ENCODE measurements around the gene TP53BP1. TPM values are rescaled to one million over a fixed set of nuclear protein-coding genes. Genes with fewer than 3 reads are reported as not detected.
"Not testable (repeated sequence)": the region's sequence is repeated elsewhere in the genome, so short reads cannot be mapped to it uniquely, and the experiment has no call there.

Gene TP53BP1, protein sequence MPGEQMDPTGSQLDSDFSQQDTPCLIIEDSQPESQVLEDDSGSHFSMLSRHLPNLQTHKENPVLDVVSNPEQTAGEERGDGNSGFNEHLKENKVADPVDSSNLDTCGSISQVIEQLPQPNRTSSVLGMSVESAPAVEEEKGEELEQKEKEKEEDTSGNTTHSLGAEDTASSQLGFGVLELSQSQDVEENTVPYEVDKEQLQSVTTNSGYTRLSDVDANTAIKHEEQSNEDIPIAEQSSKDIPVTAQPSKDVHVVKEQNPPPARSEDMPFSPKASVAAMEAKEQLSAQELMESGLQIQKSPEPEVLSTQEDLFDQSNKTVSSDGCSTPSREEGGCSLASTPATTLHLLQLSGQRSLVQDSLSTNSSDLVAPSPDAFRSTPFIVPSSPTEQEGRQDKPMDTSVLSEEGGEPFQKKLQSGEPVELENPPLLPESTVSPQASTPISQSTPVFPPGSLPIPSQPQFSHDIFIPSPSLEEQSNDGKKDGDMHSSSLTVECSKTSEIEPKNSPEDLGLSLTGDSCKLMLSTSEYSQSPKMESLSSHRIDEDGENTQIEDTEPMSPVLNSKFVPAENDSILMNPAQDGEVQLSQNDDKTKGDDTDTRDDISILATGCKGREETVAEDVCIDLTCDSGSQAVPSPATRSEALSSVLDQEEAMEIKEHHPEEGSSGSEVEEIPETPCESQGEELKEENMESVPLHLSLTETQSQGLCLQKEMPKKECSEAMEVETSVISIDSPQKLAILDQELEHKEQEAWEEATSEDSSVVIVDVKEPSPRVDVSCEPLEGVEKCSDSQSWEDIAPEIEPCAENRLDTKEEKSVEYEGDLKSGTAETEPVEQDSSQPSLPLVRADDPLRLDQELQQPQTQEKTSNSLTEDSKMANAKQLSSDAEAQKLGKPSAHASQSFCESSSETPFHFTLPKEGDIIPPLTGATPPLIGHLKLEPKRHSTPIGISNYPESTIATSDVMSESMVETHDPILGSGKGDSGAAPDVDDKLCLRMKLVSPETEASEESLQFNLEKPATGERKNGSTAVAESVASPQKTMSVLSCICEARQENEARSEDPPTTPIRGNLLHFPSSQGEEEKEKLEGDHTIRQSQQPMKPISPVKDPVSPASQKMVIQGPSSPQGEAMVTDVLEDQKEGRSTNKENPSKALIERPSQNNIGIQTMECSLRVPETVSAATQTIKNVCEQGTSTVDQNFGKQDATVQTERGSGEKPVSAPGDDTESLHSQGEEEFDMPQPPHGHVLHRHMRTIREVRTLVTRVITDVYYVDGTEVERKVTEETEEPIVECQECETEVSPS (N-terminal part only)
- total RNA-seq: 31.6 and 45.6 TPM in 2 replicates

- peak; percentile 94 to 96 for DNase-seq (ENCODE audit: low read depth in 2 of 2)
Measured at GRCh38 chr15:43492673-43493601, at the start of gene TP53BP1. Gene TP53BP1 (minus strand): TSS chr15:43493156. CDS start chr15:43493043, 113 bp downstream.

DNA sequence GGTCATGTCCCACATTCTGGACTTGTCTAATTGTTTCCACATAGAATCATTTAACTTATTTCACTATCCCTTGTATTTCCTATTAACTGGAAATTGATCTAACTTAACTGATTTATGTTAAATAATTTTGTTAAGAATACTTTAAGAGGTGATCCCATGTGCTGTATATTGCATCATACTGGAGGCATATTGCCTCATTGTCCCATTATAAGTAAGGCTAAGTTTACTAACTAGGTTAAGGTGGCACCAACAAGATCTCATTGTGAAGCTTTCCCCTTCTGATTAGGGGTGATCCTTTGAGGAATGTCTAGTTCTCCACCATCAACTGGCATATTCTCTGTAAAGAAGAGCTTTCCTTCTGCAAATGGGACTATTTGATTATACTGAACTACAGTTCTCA is 48.8 kb upstream of the TP53BP1 start:
- DNase-seq (ENCODE audit: low read depth in 2 of 2): no peak

DNA sequence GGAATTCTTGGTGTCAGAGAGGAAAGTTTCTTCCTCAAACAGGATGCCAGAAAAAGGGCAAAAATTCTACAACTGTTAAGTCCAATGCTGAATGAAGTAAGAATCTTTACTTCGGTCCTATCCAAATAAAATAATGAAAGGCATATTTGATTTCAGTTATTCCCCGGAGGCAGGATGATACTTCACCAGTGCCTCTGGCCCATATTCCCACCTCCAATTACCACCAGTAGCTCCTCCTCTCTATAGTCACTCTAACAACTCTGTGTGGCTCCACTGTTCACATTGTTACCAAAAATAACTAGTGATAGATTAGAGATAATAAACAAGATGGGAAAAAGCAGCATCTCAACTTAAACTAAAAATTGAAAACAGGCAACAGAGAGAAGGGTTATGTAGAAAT is 45.1 kb upstream of the TP53BP1 start:
- DNase-seq (ENCODE audit: low read depth in 2 of 2): no peak

DNA sequence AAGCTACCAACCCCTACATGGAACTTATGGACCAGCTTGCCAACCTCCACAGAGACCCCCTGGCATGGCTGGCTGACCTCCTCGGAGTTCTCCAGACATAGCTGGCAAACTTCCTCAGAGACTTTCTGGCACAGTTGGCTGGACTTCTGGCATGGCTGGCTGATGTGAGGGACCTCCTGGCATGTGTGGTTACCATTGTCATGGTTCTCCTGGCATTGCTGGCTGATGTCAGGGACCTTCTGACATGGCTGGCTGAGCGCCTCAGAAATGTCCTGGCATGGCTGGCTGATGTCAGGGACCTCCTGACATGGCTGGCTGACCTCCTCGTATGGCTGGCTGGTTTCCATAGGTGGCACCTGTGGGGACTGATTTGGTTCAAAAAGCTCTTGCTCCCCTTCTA is 41.9 kb upstream of the TP53BP1 start:
- DNase-seq (ENCODE audit: low read depth in 2 of 2): no peak

GRCh38 chr15:43532826-43533225 is 39.9 kb upstream of the TP53BP1 start:
- not testable (repeated sequence) for DNase-seq (ENCODE audit: low read depth in 2 of 2)

DNA sequence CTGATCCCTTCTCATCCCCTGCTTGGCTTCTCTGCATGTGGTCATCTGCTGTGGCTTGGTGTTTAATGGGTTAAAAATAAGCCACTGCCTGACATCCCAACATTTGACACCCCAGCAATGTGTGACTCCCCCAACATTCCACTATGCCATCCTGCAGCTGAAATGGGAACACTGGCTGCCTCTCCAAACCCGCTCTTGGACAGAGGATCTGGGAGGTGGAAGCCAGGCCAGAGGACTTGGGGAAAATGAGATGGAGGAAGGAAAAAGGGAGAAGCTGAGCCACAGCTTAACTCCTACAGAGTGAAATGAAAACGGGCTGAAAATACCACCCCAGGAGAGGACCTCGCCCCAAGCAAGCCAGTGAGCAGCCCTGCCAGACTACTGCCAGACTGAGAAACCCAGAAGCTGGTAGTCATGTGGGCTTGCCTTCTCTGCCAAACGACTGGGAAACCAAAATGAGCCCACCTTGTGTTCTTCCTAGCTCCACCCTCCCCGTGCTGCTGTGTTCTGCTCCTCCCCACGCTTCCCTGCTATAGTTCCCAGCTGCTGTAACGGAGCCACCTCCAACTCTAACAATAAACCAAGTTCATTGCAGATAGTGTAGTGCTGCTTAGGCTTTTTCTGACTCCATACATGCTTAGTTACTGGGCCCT is 38.2 kb upstream of the TP53BP1 start:
- DNase-seq (ENCODE audit: low read depth in 2 of 2): no peak

GRCh38 chr15:43529587-43530345 is 36.8 kb upstream of the TP53BP1 start:
- DNase-seq (ENCODE audit: low read depth in 2 of 2): no peak

DNA sequence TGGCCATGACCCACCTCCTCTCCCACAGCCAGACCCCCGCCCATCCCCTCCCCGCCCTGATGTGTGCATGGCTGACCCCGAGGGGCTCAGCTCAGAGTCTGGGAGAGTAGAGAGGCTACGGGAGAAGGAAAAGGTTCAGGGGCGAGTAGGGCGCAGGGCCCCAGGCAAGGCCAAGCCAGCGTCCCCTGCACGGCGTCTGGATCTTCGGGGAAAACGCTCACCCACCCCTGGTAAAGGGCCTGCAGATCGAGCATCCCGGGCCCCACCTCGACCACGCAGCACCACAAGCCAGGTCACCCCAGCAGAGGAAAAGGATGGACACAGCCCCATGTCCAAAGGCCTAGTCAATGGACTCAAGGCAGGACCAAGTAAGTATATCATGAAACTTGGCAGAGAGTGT is 36.2 kb upstream of the TP53BP1 start:
- no peak for DNase-seq (ENCODE audit: low read depth in 2 of 2)

GRCh38 chr15:43528542-43529007 is 35.6 kb upstream of the TP53BP1 start:
- no peak for DNase-seq (ENCODE audit: low read depth in 2 of 2)

GRCh38 chr15:43527802-43528541 is 35.0 kb upstream of the TP53BP1 start:
- no peak for DNase-seq (ENCODE audit: low read depth in 2 of 2)

DNA sequence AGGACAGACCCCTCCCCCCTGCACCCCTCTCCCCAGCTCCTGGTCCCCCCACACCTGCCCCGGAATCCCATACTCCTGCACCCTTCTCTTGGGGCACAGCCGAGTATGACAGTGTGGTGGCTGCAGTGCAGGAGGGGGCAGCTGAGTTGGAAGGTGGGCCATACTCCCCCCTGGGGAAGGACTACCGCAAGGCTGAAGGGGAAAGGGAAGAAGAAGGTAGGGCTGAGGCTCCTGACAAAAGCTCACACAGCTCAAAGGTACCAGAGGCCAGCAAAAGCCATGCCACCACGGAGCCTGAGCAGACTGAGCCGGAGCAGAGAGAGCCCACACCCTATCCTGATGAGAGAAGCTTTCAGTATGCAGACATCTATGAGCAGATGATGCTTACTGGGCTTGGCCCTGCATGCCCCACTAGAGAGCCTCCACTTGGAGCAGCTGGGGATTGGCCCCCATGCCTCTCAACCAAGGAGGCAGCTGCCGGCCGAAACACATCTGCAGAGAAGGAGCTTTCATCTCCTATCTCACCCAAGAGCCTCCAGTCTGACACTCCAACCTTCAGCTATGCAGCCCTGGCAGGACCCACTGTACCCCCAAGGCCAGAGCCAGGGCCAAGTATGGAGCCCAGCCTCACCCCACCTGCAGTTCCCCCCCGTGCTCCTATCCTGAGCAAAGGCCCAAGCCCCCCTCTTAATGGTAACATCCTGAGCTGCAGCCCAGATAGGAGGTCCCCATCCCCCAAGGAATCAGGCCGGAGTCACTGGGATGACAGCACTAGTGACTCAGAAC is 34.3 kb upstream of the TP53BP1 start:
- no peak for DNase-seq (ENCODE audit: low read depth in 2 of 2)

DNA sequence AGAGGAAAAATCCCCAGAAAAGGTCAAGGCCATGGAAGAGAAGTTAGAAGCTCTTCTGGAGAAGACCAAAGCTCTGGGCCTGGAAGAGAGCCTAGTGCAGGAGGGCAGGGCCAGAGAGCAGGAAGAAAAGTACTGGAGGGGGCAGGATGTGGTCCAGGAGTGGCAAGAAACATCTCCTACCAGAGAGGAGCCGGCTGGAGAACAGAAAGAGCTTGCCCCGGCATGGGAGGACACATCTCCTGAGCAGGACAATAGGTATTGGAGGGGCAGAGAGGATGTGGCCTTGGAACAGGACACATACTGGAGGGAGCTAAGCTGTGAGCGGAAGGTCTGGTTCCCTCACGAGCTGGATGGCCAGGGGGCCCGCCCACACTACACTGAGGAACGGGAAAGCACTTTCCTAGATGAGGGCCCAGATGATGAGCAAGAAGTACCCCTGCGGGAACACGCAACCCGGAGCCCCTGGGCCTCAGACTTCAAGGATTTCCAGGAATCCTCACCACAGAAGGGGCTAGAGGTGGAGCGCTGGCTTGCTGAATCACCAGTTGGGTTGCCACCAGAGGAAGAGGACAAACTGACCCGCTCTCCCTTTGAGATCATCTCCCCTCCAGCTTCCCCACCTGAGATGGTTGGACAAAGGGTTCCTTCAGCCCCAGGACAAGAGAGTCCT is 33.4 kb upstream of the TP53BP1 start:
- DNase-seq (ENCODE audit: low read depth in 2 of 2): no peak

DNA sequence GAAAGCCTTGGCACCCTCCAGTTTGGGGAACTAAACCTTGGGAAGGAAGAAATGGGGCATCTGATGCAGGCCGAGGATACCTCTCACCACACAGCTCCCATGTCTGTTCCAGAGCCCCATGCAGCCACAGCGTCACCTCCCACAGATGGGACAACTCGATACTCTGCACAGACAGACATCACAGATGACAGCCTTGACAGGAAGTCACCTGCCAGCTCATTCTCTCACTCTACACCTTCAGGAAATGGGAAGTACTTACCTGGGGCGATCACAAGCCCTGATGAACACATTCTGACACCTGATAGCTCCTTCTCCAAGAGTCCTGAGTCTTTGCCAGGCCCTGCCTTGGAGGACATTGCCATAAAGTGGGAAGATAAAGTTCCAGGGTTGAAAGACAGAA is 32.2 kb upstream of the TP53BP1 start:
- DNase-seq (ENCODE audit: low read depth in 2 of 2): no peak

DNA sequence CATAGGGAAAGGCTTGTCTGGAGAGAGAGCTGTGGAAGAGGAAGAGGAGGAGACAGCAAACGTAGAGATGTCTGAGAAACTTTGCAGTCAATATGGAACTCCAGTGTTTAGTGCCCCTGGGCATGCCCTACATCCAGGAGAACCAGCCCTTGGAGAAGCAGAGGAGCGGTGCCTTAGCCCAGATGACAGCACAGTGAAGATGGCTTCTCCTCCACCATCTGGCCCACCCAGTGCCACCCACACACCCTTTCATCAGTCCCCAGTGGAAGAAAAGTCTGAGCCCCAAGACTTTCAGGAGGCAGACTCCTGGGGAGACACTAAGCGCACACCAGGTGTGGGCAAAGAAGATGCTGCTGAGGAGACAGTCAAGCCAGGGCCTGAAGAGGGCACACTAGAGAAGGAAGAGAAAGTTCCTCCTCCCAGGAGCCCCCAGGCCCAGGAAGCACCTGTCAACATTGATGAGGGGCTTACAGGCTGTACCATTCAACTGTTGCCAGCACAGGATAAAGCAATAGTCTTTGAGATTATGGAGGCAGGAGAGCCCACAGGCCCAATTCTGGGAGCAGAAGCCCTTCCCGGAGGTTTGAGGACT is 31.4 kb upstream of the TP53BP1 start:
- DNase-seq (ENCODE audit: low read depth in 2 of 2): no peak

GRCh38 chr15:43523646-43524045 is 30.7 kb upstream of the TP53BP1 start:
- no peak for DNase-seq (ENCODE audit: low read depth in 2 of 2)

GRCh38 chr15:43522247-43522646 is 29.3 kb upstream of the TP53BP1 start:
- no peak for DNase-seq (ENCODE audit: low read depth in 2 of 2)

DNA sequence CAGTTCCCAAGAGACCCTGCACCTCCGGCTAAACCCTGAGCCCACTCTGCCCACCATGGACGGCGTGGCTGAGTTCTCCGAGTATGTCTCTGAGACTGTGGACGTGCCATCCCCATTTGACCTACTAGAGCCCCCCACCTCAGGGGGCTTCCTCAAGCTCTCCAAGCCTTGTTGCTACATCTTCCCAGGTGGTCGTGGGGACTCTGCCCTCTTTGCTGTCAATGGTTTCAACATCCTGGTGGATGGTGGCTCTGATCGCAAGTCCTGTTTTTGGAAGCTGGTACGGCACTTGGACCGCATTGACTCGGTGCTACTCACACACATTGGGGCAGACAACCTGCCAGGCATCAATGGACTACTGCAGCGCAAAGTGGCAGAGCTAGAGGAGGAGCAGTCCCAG is 28.5 kb upstream of the TP53BP1 start:
- DNase-seq (ENCODE audit: low read depth in 2 of 2): no peak

All from lung microvascular endothelial cell (primary cell).